GM12801 (cell line): ENCODE measurements around the gene PLCZ1.

Experiments used
- TF ChIP-seq, protein P1 (sequence below): IDR thresholded peaks from one replicate; pipeline ENCODE4 v1.5.1; 2011; ENCODE audit warnings: control low read depth; ENCODE audit not compliant: insufficient read length; ENCODE audit errors: extremely low read depth

PLCZ1 gene

DNA sequence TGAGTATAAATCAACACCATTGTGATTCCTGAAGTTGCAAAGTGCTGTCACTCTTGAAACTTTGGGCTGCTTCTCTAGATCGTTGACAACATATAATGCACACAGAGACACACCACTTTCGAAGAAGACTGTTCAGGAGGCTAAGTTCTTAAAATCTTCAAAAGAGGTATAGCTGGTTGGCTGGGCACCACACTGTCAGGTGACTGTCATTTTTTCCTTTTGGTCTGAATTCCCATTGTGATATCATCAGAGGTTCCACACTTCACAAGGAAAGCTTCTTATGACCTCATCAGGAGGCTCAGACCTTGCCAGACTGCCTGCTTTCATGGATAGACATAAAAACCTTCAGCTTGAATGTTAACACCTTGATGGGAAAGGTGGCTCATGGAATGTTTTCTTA is at the start of gene PLCZ1, which contains the start of gene CAPZA3:
Gene PLCZ1 (minus strand): TSS at position 194 of the 400 bp plus-strand sequence. CDS start 641 bp downstream, outside the sequence.
Gene CAPZA3 (plus strand): TSS at position 301 of the 400 bp plus-strand sequence. CDS start 150 bp downstream, outside the sequence.
- TF ChIP-seq, protein P1, sequence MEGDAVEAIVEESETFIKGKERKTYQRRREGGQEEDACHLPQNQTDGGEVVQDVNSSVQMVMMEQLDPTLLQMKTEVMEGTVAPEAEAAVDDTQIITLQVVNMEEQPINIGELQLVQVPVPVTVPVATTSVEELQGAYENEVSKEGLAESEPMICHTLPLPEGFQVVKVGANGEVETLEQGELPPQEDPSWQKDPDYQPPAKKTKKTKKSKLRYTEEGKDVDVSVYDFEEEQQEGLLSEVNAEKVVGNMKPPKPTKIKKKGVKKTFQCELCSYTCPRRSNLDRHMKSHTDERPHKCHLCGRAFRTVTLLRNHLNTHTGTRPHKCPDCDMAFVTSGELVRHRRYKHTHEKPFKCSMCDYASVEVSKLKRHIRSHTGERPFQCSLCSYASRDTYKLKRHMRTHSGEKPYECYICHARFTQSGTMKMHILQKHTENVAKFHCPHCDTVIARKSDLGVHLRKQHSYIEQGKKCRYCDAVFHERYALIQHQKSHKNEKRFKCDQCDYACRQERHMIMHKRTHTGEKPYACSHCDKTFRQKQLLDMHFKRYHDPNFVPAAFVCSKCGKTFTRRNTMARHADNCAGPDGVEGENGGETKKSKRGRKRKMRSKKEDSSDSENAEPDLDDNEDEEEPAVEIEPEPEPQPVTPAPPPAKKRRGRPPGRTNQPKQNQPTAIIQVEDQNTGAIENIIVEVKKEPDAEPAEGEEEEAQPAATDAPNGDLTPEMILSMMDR = no peak

DNA sequence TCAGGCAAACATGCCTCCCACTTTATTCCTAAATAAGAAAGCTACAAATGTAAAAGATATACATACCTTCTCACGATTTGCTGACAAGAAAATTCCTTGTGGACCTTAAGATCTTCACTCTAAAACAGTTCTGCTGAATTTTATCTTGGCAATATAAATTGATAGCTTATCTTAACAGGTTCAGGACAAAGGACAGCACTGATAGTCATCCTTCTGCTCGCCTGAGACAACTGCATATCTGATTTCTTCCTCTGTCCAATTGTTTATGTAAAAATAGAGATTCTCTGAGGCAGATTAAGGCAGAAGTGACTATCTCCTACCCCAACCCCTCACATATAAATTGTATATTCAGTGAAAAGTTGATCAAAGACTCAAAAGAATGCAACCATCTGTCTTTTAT is 45.0 kb upstream of the PLCZ1 start:
- TF ChIP-seq, protein P1 = no peak

- TF ChIP-seq, protein P1 = no peak
These were observed 17.5 kb upstream of the PLCZ1 start for GRCh38 chr12:18755341-18755740.

DNA sequence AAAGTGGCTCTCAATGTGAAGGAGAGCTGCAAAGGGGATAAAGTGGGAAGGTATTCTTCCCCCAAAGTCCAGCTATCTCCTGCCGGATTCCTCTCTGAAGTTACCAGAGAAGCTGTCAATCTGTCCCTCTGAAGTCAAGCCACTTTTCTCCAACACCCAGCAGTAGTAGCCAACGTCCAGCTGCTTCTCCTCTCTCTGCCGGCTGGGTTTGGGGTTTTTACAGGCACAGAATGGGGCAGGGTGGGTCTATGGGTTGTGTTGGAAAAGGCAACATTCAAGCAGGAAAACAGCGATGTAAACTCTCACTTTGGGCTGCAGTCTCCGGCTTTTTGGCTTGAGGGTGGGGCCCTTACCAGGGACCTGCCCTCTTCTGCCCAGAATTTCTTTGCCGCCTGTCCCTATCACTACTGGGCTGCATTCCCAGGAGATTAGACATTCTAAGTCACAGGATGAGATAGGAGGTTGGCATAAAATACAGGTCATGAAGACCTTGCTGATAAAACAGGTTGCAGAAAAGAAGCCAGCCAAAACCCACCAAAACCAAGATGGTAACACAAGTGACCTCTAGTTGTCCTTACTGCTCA is 16.4 kb upstream of the PLCZ1 start:
- TF ChIP-seq, protein P1 = no peak

DNA sequence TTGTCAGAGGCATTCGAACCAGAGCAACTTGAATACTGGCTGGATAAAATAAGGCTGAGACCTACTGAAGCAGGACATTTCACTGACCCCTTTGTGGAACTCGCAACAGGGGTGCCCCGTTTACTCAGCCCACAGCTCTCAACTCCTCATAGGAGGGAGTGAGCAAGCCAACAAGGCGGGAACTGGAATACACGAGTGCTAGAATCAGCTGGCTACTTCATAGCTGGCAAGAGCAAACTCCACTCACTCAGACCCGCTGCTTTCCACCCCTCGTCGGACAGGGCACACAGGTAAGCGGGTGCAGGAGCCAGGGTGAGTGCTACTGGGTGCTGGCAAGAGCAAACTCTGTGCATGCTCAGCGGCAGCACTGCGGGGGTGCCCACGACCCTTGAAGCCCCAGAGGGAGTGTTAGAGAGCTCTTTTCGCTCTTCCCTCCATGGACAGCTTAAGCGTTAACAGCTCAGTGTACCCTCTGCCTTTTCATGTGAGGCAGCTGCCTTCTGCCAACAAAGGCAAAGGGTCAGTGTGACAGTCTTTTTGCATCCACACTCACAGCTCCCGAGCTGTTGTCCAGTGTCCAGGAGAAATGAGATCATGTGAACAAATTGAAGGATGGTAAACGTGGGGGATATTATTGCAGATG is 15.8 kb upstream of the PLCZ1 start:
- TF ChIP-seq, protein P1 = no peak

DNA sequence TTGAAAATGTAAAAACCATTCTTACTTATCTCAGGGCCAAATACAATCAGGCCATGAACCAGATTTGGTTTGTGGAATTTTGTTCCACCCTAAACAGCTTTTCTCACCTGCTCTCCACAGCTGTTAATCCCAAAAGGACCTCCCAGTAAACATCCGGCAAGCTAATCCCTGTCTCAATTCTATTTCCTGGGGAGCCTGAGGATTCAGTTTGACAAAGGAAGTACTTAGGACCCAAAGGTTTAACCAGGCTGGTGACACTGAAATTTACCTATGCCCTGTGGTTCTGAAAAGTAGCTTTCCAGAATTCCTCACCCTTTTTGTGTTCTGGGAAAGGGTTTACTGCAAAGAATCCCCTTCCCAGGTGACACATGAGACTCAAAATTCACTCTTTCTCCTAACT is 15.1 kb upstream of the PLCZ1 start:
- TF ChIP-seq, protein P1 = no peak

GRCh38 chr12:18752280-18752920 is 14.6 kb upstream of the PLCZ1 start:
- TF ChIP-seq, protein P1 = no peak
